ENCODE data around the gene MACROD2. TPM values are rescaled to one million over a fixed set of nuclear protein-coding genes. Genes with fewer than 3 reads are reported as not detected.

The MACROD2 gene
- polyA plus RNA-seq, 2 of the 4 experiments (the other 2 are of a cell fraction) = 0.96 to 1.3 TPM

DNA sequence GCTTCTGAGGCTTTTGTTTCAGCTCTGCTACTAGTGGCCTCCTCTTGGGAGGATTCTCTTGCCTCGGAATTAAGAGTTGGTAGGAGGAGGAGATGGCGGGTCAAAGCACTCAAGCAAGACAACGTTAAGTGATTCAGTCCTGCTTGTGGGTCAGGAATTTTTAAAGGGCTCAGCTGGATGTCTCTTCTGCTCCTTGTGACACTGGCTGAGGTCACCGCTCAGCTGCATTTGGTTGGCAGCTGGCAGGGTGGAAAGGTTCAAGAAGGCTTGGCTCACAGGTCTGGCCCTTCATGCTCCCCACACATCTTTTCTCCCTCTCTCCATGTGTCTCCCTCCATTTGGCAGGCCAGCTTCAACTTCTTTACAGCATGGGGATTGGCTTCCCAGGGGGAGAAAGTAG is 1936.6 kb downstream of the MACROD2 start (continued):
- TF ChIP-seq, protein P1, sequence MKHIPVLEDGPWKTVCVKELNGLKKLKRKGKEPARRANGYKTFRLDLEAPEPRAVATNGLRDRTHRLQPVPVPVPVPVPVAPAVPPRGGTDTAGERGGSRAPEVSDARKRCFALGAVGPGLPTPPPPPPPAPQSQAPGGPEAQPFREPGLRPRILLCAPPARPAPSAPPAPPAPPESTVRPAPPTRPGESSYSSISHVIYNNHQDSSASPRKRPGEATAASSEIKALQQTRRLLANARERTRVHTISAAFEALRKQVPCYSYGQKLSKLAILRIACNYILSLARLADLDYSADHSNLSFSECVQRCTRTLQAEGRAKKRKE (CRISPR knock-in tag; IDR thresholded peaks at IDR 0.05; ENCODE audit: low read depth) = no peak
- TF ChIP-seq JUNB (IDR thresholded peaks at IDR 0.05) (no peak), KDM5A (IDR thresholded peaks at IDR 0.05) (no peak), CEBPB (IDR thresholded peaks at IDR 0.05) (no peak), RAD21 (conservative IDR thresholded peaks at IDR 0.05 in 1 of 2, IDR thresholded peaks at IDR 0.05 in 1 of 2) (no peak), CHD4 (IDR thresholded peaks at IDR 0.05; ENCODE audit: borderline replicate concordance) (no peak), KDM1A (IDR thresholded peaks at IDR 0.05; ENCODE audit: low read depth) (no peak)

DNA sequence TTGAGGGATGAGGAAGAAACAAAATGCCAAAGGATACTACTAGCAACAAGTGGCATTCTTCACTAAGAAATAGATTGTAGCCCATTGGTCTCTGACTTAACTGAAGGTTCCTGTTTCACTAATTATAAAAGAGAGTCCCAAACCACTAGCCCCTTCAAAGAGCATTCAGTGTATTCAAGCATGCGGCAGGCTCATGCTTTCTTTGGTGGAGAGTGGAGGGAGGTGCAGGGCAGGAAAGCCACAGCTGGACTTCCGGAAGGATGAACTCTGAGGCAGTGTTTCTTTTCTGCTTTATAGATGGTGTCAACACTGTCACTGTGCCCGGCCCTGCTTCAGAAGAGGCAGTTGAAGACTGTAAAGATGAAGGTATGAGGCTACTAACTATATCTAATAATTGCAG is 1941.9 kb downstream of the MACROD2 start:
- Histone ChIP-seq H3K4me3 (no peak overlapping the region), H3K9me3 (peaks cover 3% of the 10 kb centered on the region; the same call in 1 of the 3 replicates), H3K27ac (no peak overlapping the region), H3K4me1 (no peaks in the 10 kb centered on the region), H3K4me2 (no peak overlapping the region)
- FAIRE-seq = no peak
- TF ChIP-seq SREBF2 (IDR thresholded peaks at IDR 0.05) (no peak), CBX8 (IDR thresholded peaks at IDR 0.05) (no peak), EHMT2 (IDR thresholded peaks at IDR 0.05; ENCODE audit: low read depth) (no peak), RARB (CRISPR knock-in tag; IDR thresholded peaks at IDR 0.05) (no peak), PHF8 (IDR thresholded peaks at IDR 0.05; ENCODE audit: borderline replicate concordance, low read depth) (no peak), ZSCAN20 (CRISPR knock-in tag; IDR thresholded peaks at IDR 0.05) (no peak), FOSL2 (IDR thresholded peaks at IDR 0.05) (no peak), FOSL2 (CRISPR knock-in tag; IDR thresholded peaks at IDR 0.05) (no peak), ZC3H11A (IDR thresholded peaks at IDR 0.05) (no peak), KDM5A (IDR thresholded peaks at IDR 0.05) (no peak), JUN (IDR thresholded peaks at IDR 0.05) (no peak), MAZ (IDR thresholded peaks at IDR 0.05; ENCODE audit: borderline replicate concordance, low read depth, low read length) (no peak)
- TF ChIP-seq, protein P2, sequence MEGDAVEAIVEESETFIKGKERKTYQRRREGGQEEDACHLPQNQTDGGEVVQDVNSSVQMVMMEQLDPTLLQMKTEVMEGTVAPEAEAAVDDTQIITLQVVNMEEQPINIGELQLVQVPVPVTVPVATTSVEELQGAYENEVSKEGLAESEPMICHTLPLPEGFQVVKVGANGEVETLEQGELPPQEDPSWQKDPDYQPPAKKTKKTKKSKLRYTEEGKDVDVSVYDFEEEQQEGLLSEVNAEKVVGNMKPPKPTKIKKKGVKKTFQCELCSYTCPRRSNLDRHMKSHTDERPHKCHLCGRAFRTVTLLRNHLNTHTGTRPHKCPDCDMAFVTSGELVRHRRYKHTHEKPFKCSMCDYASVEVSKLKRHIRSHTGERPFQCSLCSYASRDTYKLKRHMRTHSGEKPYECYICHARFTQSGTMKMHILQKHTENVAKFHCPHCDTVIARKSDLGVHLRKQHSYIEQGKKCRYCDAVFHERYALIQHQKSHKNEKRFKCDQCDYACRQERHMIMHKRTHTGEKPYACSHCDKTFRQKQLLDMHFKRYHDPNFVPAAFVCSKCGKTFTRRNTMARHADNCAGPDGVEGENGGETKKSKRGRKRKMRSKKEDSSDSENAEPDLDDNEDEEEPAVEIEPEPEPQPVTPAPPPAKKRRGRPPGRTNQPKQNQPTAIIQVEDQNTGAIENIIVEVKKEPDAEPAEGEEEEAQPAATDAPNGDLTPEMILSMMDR (IDR thresholded peaks at IDR 0.05) = no peak
- TF ChIP-seq, protein P3, sequence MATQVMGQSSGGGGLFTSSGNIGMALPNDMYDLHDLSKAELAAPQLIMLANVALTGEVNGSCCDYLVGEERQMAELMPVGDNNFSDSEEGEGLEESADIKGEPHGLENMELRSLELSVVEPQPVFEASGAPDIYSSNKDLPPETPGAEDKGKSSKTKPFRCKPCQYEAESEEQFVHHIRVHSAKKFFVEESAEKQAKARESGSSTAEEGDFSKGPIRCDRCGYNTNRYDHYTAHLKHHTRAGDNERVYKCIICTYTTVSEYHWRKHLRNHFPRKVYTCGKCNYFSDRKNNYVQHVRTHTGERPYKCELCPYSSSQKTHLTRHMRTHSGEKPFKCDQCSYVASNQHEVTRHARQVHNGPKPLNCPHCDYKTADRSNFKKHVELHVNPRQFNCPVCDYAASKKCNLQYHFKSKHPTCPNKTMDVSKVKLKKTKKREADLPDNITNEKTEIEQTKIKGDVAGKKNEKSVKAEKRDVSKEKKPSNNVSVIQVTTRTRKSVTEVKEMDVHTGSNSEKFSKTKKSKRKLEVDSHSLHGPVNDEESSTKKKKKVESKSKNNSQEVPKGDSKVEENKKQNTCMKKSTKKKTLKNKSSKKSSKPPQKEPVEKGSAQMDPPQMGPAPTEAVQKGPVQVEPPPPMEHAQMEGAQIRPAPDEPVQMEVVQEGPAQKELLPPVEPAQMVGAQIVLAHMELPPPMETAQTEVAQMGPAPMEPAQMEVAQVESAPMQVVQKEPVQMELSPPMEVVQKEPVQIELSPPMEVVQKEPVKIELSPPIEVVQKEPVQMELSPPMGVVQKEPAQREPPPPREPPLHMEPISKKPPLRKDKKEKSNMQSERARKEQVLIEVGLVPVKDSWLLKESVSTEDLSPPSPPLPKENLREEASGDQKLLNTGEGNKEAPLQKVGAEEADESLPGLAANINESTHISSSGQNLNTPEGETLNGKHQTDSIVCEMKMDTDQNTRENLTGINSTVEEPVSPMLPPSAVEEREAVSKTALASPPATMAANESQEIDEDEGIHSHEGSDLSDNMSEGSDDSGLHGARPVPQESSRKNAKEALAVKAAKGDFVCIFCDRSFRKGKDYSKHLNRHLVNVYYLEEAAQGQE (IDR thresholded peaks at IDR 0.05) = no peak
- TF ChIP-seq, protein P4, sequence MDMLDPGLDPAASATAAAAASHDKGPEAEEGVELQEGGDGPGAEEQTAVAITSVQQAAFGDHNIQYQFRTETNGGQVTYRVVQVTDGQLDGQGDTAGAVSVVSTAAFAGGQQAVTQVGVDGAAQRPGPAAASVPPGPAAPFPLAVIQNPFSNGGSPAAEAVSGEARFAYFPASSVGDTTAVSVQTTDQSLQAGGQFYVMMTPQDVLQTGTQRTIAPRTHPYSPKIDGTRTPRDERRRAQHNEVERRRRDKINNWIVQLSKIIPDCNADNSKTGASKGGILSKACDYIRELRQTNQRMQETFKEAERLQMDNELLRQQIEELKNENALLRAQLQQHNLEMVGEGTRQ (IDR thresholded peaks at IDR 0.05) = no peak
- no peak for DNase-seq (ENCODE audit: low read depth in 1 of 2, low spot score in 1 of 2)
- CTCF ChIA-PET = no interaction called here
- POLR2A ChIA-PET = no interaction called here
- ATAC-seq = no peak
- WGBS (ENCODE audit: missing lambda C conversion rate) = 38% methylated on average over 3 of the region's 3 CpGs

All from A549 (cell line).